Uterus (tissue), 2 donors: Measurements from ENCODE around the gene WDFY4.

Experiments used
- POLR2A ChIP-seq, 2 donors: fragments of 450-650 bp; IDR thresholded peaks; one replicate each; pipeline ENCODE4 v1.6.1; 2016; ENCODE audit warnings: antibody characterized with exemption in 2 of 2, mild to moderate bottlenecking in 1 of 2, moderate library complexity in 1 of 2
- TF ChIP-seq, protein P1 (sequence below), 4 experiments: fragments of 200-600 bp in 2 of 4; fragments of 450-650 bp in 2 of 4; sonication (generic) in 2 of 4; IDR thresholded peaks; one replicate each; pipeline ENCODE4 v1.5.1; 2016 to 2019; ENCODE audit warnings: antibody characterized with exemption in 4 of 4, mild to moderate bottlenecking in 2 of 4, moderate library complexity in 1 of 4

- TF ChIP-seq, protein P1, sequence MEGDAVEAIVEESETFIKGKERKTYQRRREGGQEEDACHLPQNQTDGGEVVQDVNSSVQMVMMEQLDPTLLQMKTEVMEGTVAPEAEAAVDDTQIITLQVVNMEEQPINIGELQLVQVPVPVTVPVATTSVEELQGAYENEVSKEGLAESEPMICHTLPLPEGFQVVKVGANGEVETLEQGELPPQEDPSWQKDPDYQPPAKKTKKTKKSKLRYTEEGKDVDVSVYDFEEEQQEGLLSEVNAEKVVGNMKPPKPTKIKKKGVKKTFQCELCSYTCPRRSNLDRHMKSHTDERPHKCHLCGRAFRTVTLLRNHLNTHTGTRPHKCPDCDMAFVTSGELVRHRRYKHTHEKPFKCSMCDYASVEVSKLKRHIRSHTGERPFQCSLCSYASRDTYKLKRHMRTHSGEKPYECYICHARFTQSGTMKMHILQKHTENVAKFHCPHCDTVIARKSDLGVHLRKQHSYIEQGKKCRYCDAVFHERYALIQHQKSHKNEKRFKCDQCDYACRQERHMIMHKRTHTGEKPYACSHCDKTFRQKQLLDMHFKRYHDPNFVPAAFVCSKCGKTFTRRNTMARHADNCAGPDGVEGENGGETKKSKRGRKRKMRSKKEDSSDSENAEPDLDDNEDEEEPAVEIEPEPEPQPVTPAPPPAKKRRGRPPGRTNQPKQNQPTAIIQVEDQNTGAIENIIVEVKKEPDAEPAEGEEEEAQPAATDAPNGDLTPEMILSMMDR (IDR thresholded peaks at IDR 0.05), result no peak
- TF ChIP-seq POLR2A (IDR thresholded peaks at IDR 0.05), result no peak
Measured at GRCh38 chr10:48771234-48771633, 86.6 kb downstream of the WDFY4 start.
